ENCODE results near the gene FANCI.

- no peak for TF ChIP-seq CTCF (IDR thresholded peaks at IDR 0.05 in 2 of 3, conservative IDR thresholded peaks at IDR 0.05 in 1 of 3; ENCODE audit: borderline replicate concordance in 1 of 3, insufficient read depth in 1 of 3, low read depth in 2 of 3, low read length in 2 of 3)
- no peak for TF ChIP-seq POLR2A (IDR thresholded peaks at IDR 0.05; ENCODE audit: borderline replicate concordance, extremely low read depth, insufficient read depth, insufficient read length)
- TF ChIP-seq EZH2 (IDR thresholded peaks at IDR 0.05) = no peak
- no peak for TF ChIP-seq SIN3A (IDR thresholded peaks at IDR 0.05; ENCODE audit: low read depth)
Observed at GRCh38 chr15:89320200-89320599, 76.4 kb downstream of the FANCI start.
